Vagina (tissue), 2 donors: ENCODE measurements around the gene CLSTN1. TPM values are rescaled to one million over a fixed set of nuclear protein-coding genes. Genes with fewer than 3 reads are reported as not detected.

ENCODE experiments used
- DNase-seq, 2 donors: peaks; one replicate each; pipeline ENCODE4 v3.0.0-alpha.2; 2017; ENCODE audit errors: extremely low spot score in 2 of 2
- H3K27ac ChIP-seq: fragments of 200-600 bp; sonication (generic); one replicate; pipeline ENCODE4 v1.5.1; 2019
- H3K27me3 ChIP-seq: fragments of 200-600 bp; sonication (generic); one replicate; pipeline ENCODE4 v1.5.1; 2019
- H3K36me3 ChIP-seq, 2 donors: fragments of 200-600 bp; sonication (generic); one replicate each; pipeline ENCODE4 v1.5.1; 2017 to 2019
- H3K4me1 ChIP-seq: fragments of 200-600 bp; sonication (generic); one replicate; pipeline ENCODE4 v1.5.1; 2019
- H3K4me3 ChIP-seq, 2 donors: fragments of 200-600 bp; sonication (generic); 1 replicate in 1 of 2; 2 replicates in 1 of 2; pipeline ENCODE4 v1.5.1; 2016 to 2019
- H3K9me3 ChIP-seq: fragments of 200-600 bp; sonication (generic); one replicate; pipeline ENCODE4 v1.5.1; 2019
- POLR2A ChIP-seq, 2 donors: fragments of 450-650 bp; IDR thresholded peaks; one replicate each; pipeline ENCODE4 v1.6.1; 2017; ENCODE audit warnings: antibody characterized with exemption in 2 of 2, mild to moderate bottlenecking in 2 of 2, moderate library complexity in 2 of 2
- POLR2AphosphoS5 ChIP-seq, 2 donors: sonication (generic); formaldehyde crosslinking; IDR thresholded peaks; one replicate each; pipeline ENCODE4 v1.9.0; 2017; ENCODE audit warnings: antibody characterized with exemption in 2 of 2, mild to moderate bottlenecking in 2 of 2, low read depth in 1 of 2; ENCODE audit not compliant: insufficient read depth in 1 of 2
- intact Hi-C: fragments of 100-400 bp; cut with DNase I; formaldehyde crosslinking; loops from one replicate; pipeline ENCODE4 v1.15.1; 2023
- total RNA-seq: library from RNA; depleted of rRNA; stranded (reverse); fragments of >200 nt; gene quantifications from one replicate; pipeline ENCODE4 v1.2.3, GENCODE V29; 2016
- TF ChIP-seq, protein P1 (sequence below), 3 experiments: fragments of 450-650 bp in 2 of 3; fragments of 200-600 bp in 1 of 3; sonication (generic) in 1 of 3; IDR thresholded peaks; one replicate each; pipeline ENCODE4 v1.5.1; 2017 to 2019; ENCODE audit warnings: antibody characterized with exemption in 3 of 3, mild to moderate bottlenecking in 2 of 3, moderate library complexity in 2 of 3

CLSTN1 gene
- total RNA-seq, 1 donor from 2014 or later, result 96.5 TPM

DNA sequence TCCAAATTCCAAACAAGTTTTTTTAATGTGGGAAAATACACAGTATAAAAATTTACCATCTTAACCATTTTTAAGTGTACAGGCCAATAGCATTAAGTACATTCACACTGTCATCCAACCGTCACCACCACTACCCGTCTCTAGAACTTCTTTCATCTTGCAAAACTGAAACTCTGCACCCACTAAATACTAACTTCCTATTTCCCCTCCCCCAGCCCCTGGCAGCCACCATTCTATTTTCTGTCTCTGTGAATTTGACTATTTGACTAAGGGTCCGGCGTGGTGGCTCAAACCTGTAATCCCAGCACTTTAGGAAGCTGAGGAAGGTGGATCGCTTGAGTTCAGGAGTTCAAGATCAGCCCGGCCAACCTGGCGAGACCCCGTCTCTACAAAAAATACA lies 36.1 kb downstream of the CLSTN1 start:
- no peaks in the 10 kb centered on the region for H3K27me3 ChIP-seq
- TF ChIP-seq POLR2A (IDR thresholded peaks at IDR 0.05) (no peak), POLR2AphosphoS5 (IDR thresholded peaks at IDR 0.05; ENCODE audit: insufficient read depth in 1 of 2, low read depth in 1 of 2) (no peak)
- TF ChIP-seq, protein P1, sequence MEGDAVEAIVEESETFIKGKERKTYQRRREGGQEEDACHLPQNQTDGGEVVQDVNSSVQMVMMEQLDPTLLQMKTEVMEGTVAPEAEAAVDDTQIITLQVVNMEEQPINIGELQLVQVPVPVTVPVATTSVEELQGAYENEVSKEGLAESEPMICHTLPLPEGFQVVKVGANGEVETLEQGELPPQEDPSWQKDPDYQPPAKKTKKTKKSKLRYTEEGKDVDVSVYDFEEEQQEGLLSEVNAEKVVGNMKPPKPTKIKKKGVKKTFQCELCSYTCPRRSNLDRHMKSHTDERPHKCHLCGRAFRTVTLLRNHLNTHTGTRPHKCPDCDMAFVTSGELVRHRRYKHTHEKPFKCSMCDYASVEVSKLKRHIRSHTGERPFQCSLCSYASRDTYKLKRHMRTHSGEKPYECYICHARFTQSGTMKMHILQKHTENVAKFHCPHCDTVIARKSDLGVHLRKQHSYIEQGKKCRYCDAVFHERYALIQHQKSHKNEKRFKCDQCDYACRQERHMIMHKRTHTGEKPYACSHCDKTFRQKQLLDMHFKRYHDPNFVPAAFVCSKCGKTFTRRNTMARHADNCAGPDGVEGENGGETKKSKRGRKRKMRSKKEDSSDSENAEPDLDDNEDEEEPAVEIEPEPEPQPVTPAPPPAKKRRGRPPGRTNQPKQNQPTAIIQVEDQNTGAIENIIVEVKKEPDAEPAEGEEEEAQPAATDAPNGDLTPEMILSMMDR (IDR thresholded peaks at IDR 0.05), result no peak
- H3K36me3 ChIP-seq, result no peaks in the 10 kb centered on the region
- intact Hi-C loops, result no loop called here
- DNase-seq, result no peak
- H3K4me1 ChIP-seq, result peaks cover 35% of the 10 kb centered on the region
- H3K9me3 ChIP-seq, result no peaks in the 10 kb centered on the region
- no peak overlapping the region for H3K4me3 ChIP-seq
- H3K27ac ChIP-seq, result no peak overlapping the region

DNA sequence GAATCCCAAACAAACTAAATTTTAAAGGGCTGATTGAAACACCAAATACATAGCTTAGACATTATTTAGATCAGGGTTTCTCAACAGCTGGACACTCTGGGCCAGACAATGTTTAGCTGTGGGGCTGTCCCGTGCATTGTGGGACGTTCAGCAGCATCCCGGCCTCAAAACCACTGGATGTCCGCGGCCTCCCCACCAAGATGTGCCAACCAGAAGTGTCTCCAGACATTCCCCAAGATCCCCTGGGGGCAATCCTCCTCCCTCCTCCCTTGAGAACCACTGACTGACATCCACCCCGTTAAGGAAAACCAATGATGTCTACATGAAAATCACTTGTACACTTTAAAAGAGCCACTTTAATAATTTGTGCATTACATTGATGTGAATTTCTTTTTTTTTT lies 38.4 kb downstream of the CLSTN1 start:
- intact Hi-C loops, result no loop called here
- DNase-seq, result no peak
- TF ChIP-seq POLR2A (IDR thresholded peaks at IDR 0.05) (no peak), POLR2AphosphoS5 (IDR thresholded peaks at IDR 0.05; ENCODE audit: insufficient read depth in 1 of 2, low read depth in 1 of 2) (no peak)
- TF ChIP-seq, protein P1 (IDR thresholded peaks at IDR 0.05), result no peak
- Histone ChIP-seq H3K4me3 (no peak overlapping the region), H3K36me3 (no peaks in the 10 kb centered on the region), H3K9me3 (no peaks in the 10 kb centered on the region), H3K27me3 (no peaks in the 10 kb centered on the region), H3K4me1 (peaks cover 31% of the 10 kb centered on the region), H3K27ac (no peak overlapping the region)

DNA sequence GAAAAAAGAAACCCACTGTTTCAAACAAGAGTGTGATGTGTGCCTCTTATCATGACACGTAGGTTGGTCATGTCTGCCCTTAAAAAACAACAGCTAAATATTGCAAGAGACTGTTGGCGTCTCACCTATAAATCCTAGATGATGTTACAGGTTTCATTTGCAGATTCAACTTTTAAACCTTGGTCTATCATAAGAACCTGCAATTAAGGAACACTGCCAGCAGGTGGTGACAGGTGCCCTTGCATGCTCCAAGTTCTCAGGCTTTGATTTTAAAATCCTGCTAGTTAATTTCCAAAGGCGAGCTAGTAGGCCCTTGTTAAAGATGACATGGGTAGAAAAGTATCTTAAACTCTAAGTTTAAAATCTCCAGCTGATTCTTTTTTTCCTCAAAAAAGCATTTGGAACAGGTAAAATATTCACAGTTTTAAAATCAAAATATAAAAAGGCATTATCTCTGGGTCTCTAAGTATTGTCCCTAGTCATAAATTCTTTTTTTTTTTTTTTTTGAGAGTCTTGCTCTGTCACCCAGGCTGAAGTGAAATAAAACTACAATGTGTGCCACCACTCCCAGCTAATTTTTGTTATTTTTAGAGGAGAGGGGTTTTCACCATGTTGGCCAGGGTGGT lies 39.1 kb downstream of the CLSTN1 start:
- Histone ChIP-seq H3K4me1 (peaks cover 31% of the 10 kb centered on the region), H3K27ac (no peak overlapping the region), H3K36me3 (no peaks in the 10 kb centered on the region), H3K4me3 (no peak overlapping the region), H3K9me3 (no peaks in the 10 kb centered on the region), H3K27me3 (no peaks in the 10 kb centered on the region)
- TF ChIP-seq, protein P1 (IDR thresholded peaks at IDR 0.05), result peak; percentile 35 to 48 (median 44)
- peak in 1 of 2 donors; percentile 32 for TF ChIP-seq POLR2AphosphoS5 (IDR thresholded peaks at IDR 0.05; ENCODE audit: insufficient read depth in 1 of 2, low read depth in 1 of 2)
- no peak for TF ChIP-seq POLR2A (IDR thresholded peaks at IDR 0.05)
- intact Hi-C loops, result loop anchor here (5.0 kb wide), 1 partner anchor 83 kb away; no protein-coding TSS in a partner anchor
- DNase-seq, result no peak

DNA sequence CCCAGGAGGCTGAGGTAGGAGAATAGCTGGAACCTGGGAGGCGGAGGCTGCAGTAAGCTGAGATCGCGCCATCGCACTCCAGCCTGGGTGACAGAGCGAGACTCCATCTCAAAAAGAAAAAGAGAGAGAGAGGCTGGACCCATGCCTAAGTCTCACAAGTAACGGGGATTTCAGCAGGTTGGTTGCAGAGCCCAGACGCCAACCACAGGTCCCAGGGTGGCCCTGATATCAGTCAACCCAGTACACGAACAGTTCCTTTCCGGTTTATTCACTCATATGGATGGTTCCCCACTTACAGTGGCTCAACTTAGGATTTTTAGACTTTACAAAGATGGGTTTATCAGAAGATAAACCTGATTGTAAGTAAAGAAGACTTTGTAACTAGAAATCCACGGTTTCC lies 40.9 kb downstream of the CLSTN1 start:
- H3K4me3 ChIP-seq, result no peak overlapping the region
- intact Hi-C loops, result loop anchor here (5.0 kb wide), 1 partner anchor 84 kb away; no protein-coding TSS in a partner anchor

More for the DNA sequence above, 40.9 kb downstream of the CLSTN1 start:
- Histone ChIP-seq H3K9me3 (no peaks in the 10 kb centered on the region), H3K27ac (no peak overlapping the region), H3K27me3 (no peaks in the 10 kb centered on the region), H3K36me3 (no peaks in the 10 kb centered on the region), H3K4me1 (peaks cover 29% of the 10 kb centered on the region)
- DNase-seq, result no peak
- TF ChIP-seq, protein P1 (IDR thresholded peaks at IDR 0.05), result no peak
- no peak for TF ChIP-seq POLR2AphosphoS5 (IDR thresholded peaks at IDR 0.05; ENCODE audit: insufficient read depth in 1 of 2, low read depth in 1 of 2)
- no peak for TF ChIP-seq POLR2A (IDR thresholded peaks at IDR 0.05)
